ENCODE results near the gene COL4A3. TPM values are rescaled to one million over a fixed set of nuclear protein-coding genes. Genes with fewer than 3 reads are reported as not detected.

Gene COL4A3
- total and polyA plus RNA-seq, 2 experiments from 2014 or later = 0.11 to 0.70 TPM

DNA sequence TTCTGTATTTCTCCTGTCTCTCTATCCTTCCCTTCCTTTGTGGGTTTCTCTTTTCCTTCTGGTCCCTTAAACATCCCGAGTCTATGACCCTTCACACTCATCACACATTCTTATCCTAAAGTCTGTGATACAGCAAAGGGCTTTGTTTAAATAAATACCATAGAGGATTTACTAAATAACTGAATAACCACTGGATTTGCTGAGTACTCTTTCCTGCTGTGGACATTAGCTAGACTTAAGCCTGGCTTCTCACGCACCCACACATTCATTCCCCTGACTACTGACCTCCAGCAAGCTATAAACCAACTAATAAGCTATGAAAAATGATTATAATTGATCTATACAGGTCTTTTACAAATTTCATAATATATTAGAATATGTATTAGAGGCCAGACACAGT lies 76.6 kb downstream of the COL4A3 start:
- no peaks in the 10 kb centered on the region for H3K9me3 ChIP-seq (ENCODE audit: low read depth)
- H2AFZ ChIP-seq = no peak overlapping the region
- no peaks in the 10 kb centered on the region for H3K4me1 ChIP-seq (ENCODE audit: insufficient read depth)
- no peak for DNase-seq
- in situ Hi-C loops (cut with MboI) = loop anchor here (25.0 kb wide), 1 partner anchor 104 kb away; no protein-coding TSS in a partner anchor
- no peaks in the 10 kb centered on the region for H3K27me3 ChIP-seq (replicated peaks; ENCODE audit: insufficient read depth)
- H3K27ac ChIP-seq = no peak overlapping the region
- no peaks in the 10 kb centered on the region for H3K36me3 ChIP-seq (ENCODE audit: low read depth)
- WGBS, 2 experiments (ENCODE audit: low coverage in 1 of 2, low lambda C conversion rate in 2 of 2, missing lambda C conversion rate in 2 of 2) = 52 to 63% methylated on average over 2 of the region's 2 CpGs
- no peaks in the 10 kb centered on the region for H3K79me2 ChIP-seq (ENCODE audit: insufficient read depth)
- H3F3A ChIP-seq (ENCODE audit: insufficient read depth) = no peaks in the 10 kb centered on the region
- H3K9me2 ChIP-seq (ENCODE audit: insufficient read depth) = no peaks in the 10 kb centered on the region
- no peak overlapping the region for H3K9ac ChIP-seq
- H3K4me2 ChIP-seq (ENCODE audit: unreplicated experiment) = no peak overlapping the region
- no peaks in the 10 kb centered on the region for H4K20me1 ChIP-seq (ENCODE audit: insufficient read depth)
- TF ChIP-seq EZH2phosphoT487 (IDR thresholded peaks at IDR 0.05; ENCODE audit: insufficient read depth, low read depth) (no peak), EZH2 (IDR thresholded peaks at IDR 0.05; ENCODE audit: insufficient read depth, poor library complexity, severe bottlenecking) (no peak)
- H3K4me3 ChIP-seq = no peak overlapping the region

DNA sequence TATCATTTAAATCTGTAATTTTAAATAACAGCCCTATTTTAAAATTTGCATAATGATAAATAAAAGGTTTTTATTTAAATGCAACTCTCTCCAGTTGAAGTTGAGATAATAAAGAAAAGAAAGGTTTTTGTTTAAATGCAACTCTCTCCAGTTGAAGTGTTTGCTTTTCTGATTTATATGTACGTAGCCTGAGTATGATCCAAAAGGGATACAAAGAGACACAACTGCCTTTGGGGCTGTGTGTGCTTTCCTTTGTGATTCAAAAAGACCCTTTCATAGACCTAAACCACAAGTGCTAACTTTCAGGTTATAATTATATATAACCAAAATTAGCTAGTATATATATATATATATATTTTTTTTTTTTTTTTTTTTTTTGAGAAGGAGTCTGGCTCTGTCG lies 84.5 kb downstream of the COL4A3 start:
- H3K36me3 ChIP-seq (ENCODE audit: low read depth) = no peaks in the 10 kb centered on the region
- H4K20me1 ChIP-seq (ENCODE audit: insufficient read depth) = no peaks in the 10 kb centered on the region
- no peaks in the 10 kb centered on the region for H3K79me2 ChIP-seq (ENCODE audit: insufficient read depth)
- H3K9me3 ChIP-seq (ENCODE audit: low read depth) = no peaks in the 10 kb centered on the region
- no peaks in the 10 kb centered on the region for H3K27me3 ChIP-seq (replicated peaks; ENCODE audit: insufficient read depth)
- H2AFZ ChIP-seq = no peak overlapping the region
- no peak overlapping the region for H3K4me3 ChIP-seq
- in situ Hi-C loops (cut with MboI) = loop anchor here (25.0 kb wide), 1 partner anchor 112 kb away; no protein-coding TSS in a partner anchor
- 86 to 92% methylated on average over 1 to 2 of the region's 2 CpGs for WGBS, 2 experiments (ENCODE audit: low coverage in 1 of 2, low lambda C conversion rate in 2 of 2, missing lambda C conversion rate in 2 of 2)
- H3K4me2 ChIP-seq (ENCODE audit: unreplicated experiment) = no peak overlapping the region
- no peaks in the 10 kb centered on the region for H3F3A ChIP-seq (ENCODE audit: insufficient read depth)
- no peaks in the 10 kb centered on the region for H3K9me2 ChIP-seq (ENCODE audit: insufficient read depth)
- no peak for TF ChIP-seq EZH2 (IDR thresholded peaks at IDR 0.05; ENCODE audit: insufficient read depth, poor library complexity, severe bottlenecking)
- no peak for TF ChIP-seq EZH2phosphoT487 (IDR thresholded peaks at IDR 0.05; ENCODE audit: insufficient read depth, low read depth)
- no peaks in the 10 kb centered on the region for H3K4me1 ChIP-seq (ENCODE audit: insufficient read depth)
- DNase-seq = no peak
- no peak overlapping the region for H3K9ac ChIP-seq
- no peak overlapping the region for H3K27ac ChIP-seq

DNA sequence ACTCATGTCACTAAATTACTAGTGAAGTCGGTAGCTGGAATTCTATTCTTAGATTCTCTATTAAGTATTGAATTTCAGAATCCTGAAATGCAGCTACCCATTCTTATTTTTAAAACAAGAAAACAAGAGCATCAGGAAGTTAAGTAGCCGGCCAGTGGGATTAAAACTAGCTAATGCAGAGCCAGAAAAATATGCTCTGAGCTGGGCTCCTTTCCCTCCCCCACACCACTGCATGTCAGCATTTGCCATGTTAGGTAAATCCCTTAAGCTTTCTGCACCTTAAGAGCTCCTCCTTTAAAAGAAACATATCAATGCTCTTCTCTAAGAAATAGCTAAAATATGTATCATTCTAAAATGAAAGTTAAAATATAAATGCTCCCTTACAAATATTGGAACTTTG lies 88.4 kb downstream of the COL4A3 start:
- no peak overlapping the region for H3K27ac ChIP-seq
- H3K9me3 ChIP-seq (ENCODE audit: low read depth) = no peaks in the 10 kb centered on the region
- H4K20me1 ChIP-seq (ENCODE audit: insufficient read depth) = no peaks in the 10 kb centered on the region
- H3K9me2 ChIP-seq (ENCODE audit: insufficient read depth) = no peaks in the 10 kb centered on the region
- 97 to 100% methylated on average over 2 of the region's 2 CpGs for WGBS, 2 experiments (ENCODE audit: low coverage in 1 of 2, low lambda C conversion rate in 2 of 2, missing lambda C conversion rate in 2 of 2)
- H3F3A ChIP-seq (ENCODE audit: insufficient read depth) = no peaks in the 10 kb centered on the region
- in situ Hi-C loops (cut with MboI) = no loop called here
- no peak for DNase-seq
- H3K9ac ChIP-seq = no peak overlapping the region
- H3K4me3 ChIP-seq = no peak overlapping the region
- H3K4me1 ChIP-seq (ENCODE audit: insufficient read depth) = no peaks in the 10 kb centered on the region
- TF ChIP-seq EZH2 (IDR thresholded peaks at IDR 0.05; ENCODE audit: insufficient read depth, poor library complexity, severe bottlenecking) = no peak
- no peak for TF ChIP-seq EZH2phosphoT487 (IDR thresholded peaks at IDR 0.05; ENCODE audit: insufficient read depth, low read depth)
- H3K4me2 ChIP-seq (ENCODE audit: unreplicated experiment) = no peak overlapping the region
- H2AFZ ChIP-seq = no peak overlapping the region
- no peaks in the 10 kb centered on the region for H3K36me3 ChIP-seq (ENCODE audit: low read depth)
- no peaks in the 10 kb centered on the region for H3K79me2 ChIP-seq (ENCODE audit: insufficient read depth)
- H3K27me3 ChIP-seq (replicated peaks; ENCODE audit: insufficient read depth) = no peaks in the 10 kb centered on the region

DNA sequence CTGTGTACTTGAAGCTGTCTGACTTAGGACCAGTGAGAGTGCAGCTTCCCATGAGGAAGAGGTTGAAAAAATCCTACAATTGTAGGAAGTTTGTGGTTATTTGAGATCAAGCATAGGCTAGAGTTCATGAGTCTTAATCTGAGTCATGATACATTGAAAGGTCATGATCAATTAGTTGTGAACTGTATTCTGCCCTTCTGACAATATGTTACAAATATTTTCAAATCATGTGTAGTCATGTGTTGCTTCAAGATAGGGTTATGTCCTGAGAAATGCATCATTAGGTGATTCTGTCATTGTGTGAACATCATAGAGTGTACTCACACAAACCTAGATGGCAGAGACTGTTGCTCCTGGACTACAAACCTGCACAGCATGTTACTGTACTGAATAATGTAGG lies 92.2 kb downstream of the COL4A3 start:
- in situ Hi-C loops (cut with MboI) = no loop called here
- DNase-seq = no peak
- Histone ChIP-seq H3K4me2 (ENCODE audit: unreplicated experiment) (no peak overlapping the region), H3K4me1 (ENCODE audit: insufficient read depth) (no peaks in the 10 kb centered on the region), H4K20me1 (ENCODE audit: insufficient read depth) (no peaks in the 10 kb centered on the region), H3K9me2 (ENCODE audit: insufficient read depth) (no peaks in the 10 kb centered on the region), H3K27me3 (replicated peaks; ENCODE audit: insufficient read depth) (no peaks in the 10 kb centered on the region), H3K27ac (no peak overlapping the region), H2AFZ (no peak overlapping the region), H3K36me3 (ENCODE audit: low read depth) (no peaks in the 10 kb centered on the region), H3K9ac (no peak overlapping the region), H3K4me3 (no peak overlapping the region), H3F3A (ENCODE audit: insufficient read depth) (no peaks in the 10 kb centered on the region), H3K9me3 (ENCODE audit: low read depth) (no peaks in the 10 kb centered on the region), H3K79me2 (ENCODE audit: insufficient read depth) (no peaks in the 10 kb centered on the region)
- TF ChIP-seq EZH2phosphoT487 (IDR thresholded peaks at IDR 0.05; ENCODE audit: insufficient read depth, low read depth) (no peak), EZH2 (IDR thresholded peaks at IDR 0.05; ENCODE audit: insufficient read depth, poor library complexity, severe bottlenecking) (no peak)

DNA sequence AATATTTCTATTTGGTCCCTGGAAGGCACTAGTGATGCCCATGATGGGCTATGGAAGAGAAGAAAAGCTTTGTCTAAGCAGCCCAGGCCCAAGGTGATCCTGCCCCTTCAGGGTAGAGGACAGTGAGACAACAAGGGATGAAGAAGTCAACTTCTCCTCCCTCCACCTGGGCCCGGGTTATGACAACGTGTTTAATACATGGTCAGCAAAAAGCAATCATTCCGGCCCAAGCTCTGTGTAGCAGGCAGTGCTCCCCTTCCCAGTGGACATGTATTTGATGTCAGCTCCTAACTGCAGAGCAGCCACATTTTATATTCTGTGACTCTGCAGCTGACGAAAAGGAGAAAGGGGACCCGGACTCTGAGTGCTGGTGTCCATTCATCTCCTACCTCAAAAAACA lies 93.4 kb downstream of the COL4A3 start:
- no peak overlapping the region for H3K27ac ChIP-seq
- H4K20me1 ChIP-seq (ENCODE audit: insufficient read depth) = no peaks in the 10 kb centered on the region
- H3K79me2 ChIP-seq (ENCODE audit: insufficient read depth) = no peaks in the 10 kb centered on the region
- WGBS, 2 experiments (ENCODE audit: low coverage in 1 of 2, low lambda C conversion rate in 2 of 2, missing lambda C conversion rate in 2 of 2) = 84 to 95% methylated on average over 5 of the region's 5 CpGs
- no peak overlapping the region for H3K9ac ChIP-seq
- H3K27me3 ChIP-seq (replicated peaks; ENCODE audit: insufficient read depth) = no peaks in the 10 kb centered on the region
- no peak overlapping the region for H3K4me3 ChIP-seq
- H3K4me1 ChIP-seq (ENCODE audit: insufficient read depth) = no peaks in the 10 kb centered on the region
- no peaks in the 10 kb centered on the region for H3F3A ChIP-seq (ENCODE audit: insufficient read depth)
- DNase-seq = no peak
- no peak overlapping the region for H2AFZ ChIP-seq
- H3K9me2 ChIP-seq (ENCODE audit: insufficient read depth) = no peaks in the 10 kb centered on the region
- in situ Hi-C loops (cut with MboI) = no loop called here
- no peaks in the 10 kb centered on the region for H3K36me3 ChIP-seq (ENCODE audit: low read depth)
- no peak overlapping the region for H3K4me2 ChIP-seq (ENCODE audit: unreplicated experiment)
- H3K9me3 ChIP-seq (ENCODE audit: low read depth) = no peaks in the 10 kb centered on the region
- no peak for TF ChIP-seq EZH2 (IDR thresholded peaks at IDR 0.05; ENCODE audit: insufficient read depth, poor library complexity, severe bottlenecking)
- no peak for TF ChIP-seq EZH2phosphoT487 (IDR thresholded peaks at IDR 0.05; ENCODE audit: insufficient read depth, low read depth)
